Thyroid gland (tissue), 4 donors: ENCODE results near the gene DNAJA3. TPM values are rescaled to one million over a fixed set of nuclear protein-coding genes. Genes with fewer than 3 reads are reported as not detected.

ENCODE experiments used
- DNase-seq, 2 donors: peaks; one replicate each; pipeline ENCODE4 v3.0.0-alpha.2; 2019
- H3K27ac ChIP-seq, 3 donors: fragments of 200-600 bp; sonication (generic); 1 replicate in 2 of 3; 2 replicates in 1 of 3; pipeline ENCODE4 v1.5.1; 2016 to 2019; ENCODE audit warnings: mild to moderate bottlenecking in 1 of 3, moderate library complexity in 1 of 3
- H3K27me3 ChIP-seq: fragments of 200-600 bp; sonication (generic); one replicate; pipeline ENCODE4 v1.5.1; 2019
- H3K36me3 ChIP-seq, 2 donors: fragments of 200-600 bp; sonication (generic); one replicate each; pipeline ENCODE4 v1.5.1; 2016 to 2019
- H3K4me1 ChIP-seq, 2 donors: fragments of 200-600 bp; sonication (generic); one replicate each; pipeline ENCODE4 v1.5.1; 2017 to 2019
- H3K4me3 ChIP-seq, 3 donors: fragments of 200-600 bp; sonication (generic); replicated peaks in 1 of 3; 1 replicate in 2 of 3; 2 replicates in 1 of 3; pipeline ENCODE4 v1.5.1; 2016; ENCODE audit warnings: mild to moderate bottlenecking in 1 of 3
- H3K9me3 ChIP-seq: fragments of 200-600 bp; sonication (generic); one replicate; pipeline ENCODE4 v1.5.1; 2017
- CTCF ChIP-seq, 6 experiments: fragments of 200-600 bp in 3 of 6; fragments of 450-650 bp in 3 of 6; sonication (generic) in 3 of 6; IDR thresholded peaks; one replicate each; pipeline ENCODE4 v1.5.1; 2016 to 2019; ENCODE audit warnings: antibody characterized with exemption in 6 of 6, mild to moderate bottlenecking in 2 of 6, inconsistent platforms in 1 of 6, moderate library complexity in 1 of 6
- POLR2A ChIP-seq, 2 donors: fragments of 450-650 bp; IDR thresholded peaks; one replicate each; pipeline ENCODE4 v1.6.1; 2017; ENCODE audit warnings: antibody characterized with exemption in 2 of 2, mild to moderate bottlenecking in 2 of 2, moderate library complexity in 1 of 2
- WGBS, 2 donors: methylation state at CpG; one replicate each; pipeline ENCODE4 v1.1.5; 2017; 5-methylcytosine and 5-hydroxymethylcytosine counted together
- intact Hi-C: fragments of 100-400 bp; cut with DNase I; formaldehyde crosslinking; loops from one replicate; pipeline ENCODE4 v1.15.1; 2023
- total RNA-seq, 4 donors: library from RNA; depleted of rRNA; stranded (reverse); fragments of >200 nt; gene quantifications; one replicate each; pipeline ENCODE4 v1.2.3, GENCODE V29; 2016

Gene DNAJA3
- total RNA-seq, 4 donors from 2014 or later = 41.0 to 61.0 (median 51.0) TPM

GRCh38 chr16:4408323-4408690, 17.4 kb upstream of the DNAJA3 start:
- Histone ChIP-seq H3K27me3 (no peaks in the 10 kb centered on the region), H3K36me3 (peaks cover 22 to 29% of the 10 kb centered on the region in 2 donors), H3K4me3 (no peak overlapping the region), H3K27ac (no peak overlapping the region), H3K4me1 (no peaks in the 10 kb centered on the region), H3K9me3 (no peaks in the 10 kb centered on the region)
- intact Hi-C loops = no loop called here
- TF ChIP-seq CTCF (IDR thresholded peaks at IDR 0.05) (no peak), POLR2A (IDR thresholded peaks at IDR 0.05) (no peak)
- DNase-seq = no peak
- 91 to 96% methylated on average over 4 to 6 of the region's 10 CpGs for WGBS, 2 donors

GRCh38 chr16:4409081-4409932, 16.4 kb upstream of the DNAJA3 start:
- WGBS, 2 donors = 92 to 95% methylated on average over 14 to 18 of the region's 19 CpGs
- DNase-seq = no peak
- H3K4me1 ChIP-seq = no peaks in the 10 kb centered on the region
- H3K4me3 ChIP-seq = no peak overlapping the region
- H3K9me3 ChIP-seq = no peaks in the 10 kb centered on the region
- H3K36me3 ChIP-seq = peaks cover 22 to 29% of the 10 kb centered on the region in 2 donors
- intact Hi-C loops = no loop called here
- no peak overlapping the region for H3K27ac ChIP-seq
- H3K27me3 ChIP-seq = no peaks in the 10 kb centered on the region
- no peak for TF ChIP-seq CTCF (IDR thresholded peaks at IDR 0.05)
- TF ChIP-seq POLR2A (IDR thresholded peaks at IDR 0.05) = no peak

GRCh38 chr16:4410335-4411075, 15.2 kb upstream of the DNAJA3 start:
- no peak for TF ChIP-seq CTCF (IDR thresholded peaks at IDR 0.05)
- no peak for TF ChIP-seq POLR2A (IDR thresholded peaks at IDR 0.05)
- H3K36me3 ChIP-seq = peaks cover 22 to 25% of the 10 kb centered on the region in 2 donors
- H3K27ac ChIP-seq = no peak overlapping the region
- H3K4me1 ChIP-seq = peaks cover 4 to 8% of the 10 kb centered on the region in 2 donors
- no peak for DNase-seq
- no peak overlapping the region for H3K4me3 ChIP-seq
- no peaks in the 10 kb centered on the region for H3K9me3 ChIP-seq
- intact Hi-C loops = no loop called here
- 86 to 87% methylated on average over 15 of the region's 15 CpGs for WGBS, 2 donors
- no peaks in the 10 kb centered on the region for H3K27me3 ChIP-seq

GRCh38 chr16:4411684-4412083, 14.0 kb upstream of the DNAJA3 start:
- H3K27me3 ChIP-seq = no peaks in the 10 kb centered on the region
- H3K9me3 ChIP-seq = no peaks in the 10 kb centered on the region
- H3K4me3 ChIP-seq = no peak overlapping the region
- peaks cover 16 to 17% of the 10 kb centered on the region in 2 donors for H3K36me3 ChIP-seq
- 75 to 83% methylated on average over 9 to 14 of the region's 16 CpGs for WGBS, 2 donors
- H3K4me1 ChIP-seq = peaks cover 5 to 9% of the 10 kb centered on the region in 2 donors
- intact Hi-C loops = no loop called here
- no peak for DNase-seq
- TF ChIP-seq POLR2A (IDR thresholded peaks at IDR 0.05) (no peak), CTCF (IDR thresholded peaks at IDR 0.05) (no peak)
- no peak overlapping the region for H3K27ac ChIP-seq

GRCh38 chr16:4412159-4412558, 13.5 kb upstream of the DNAJA3 start:
- Histone ChIP-seq H3K27me3 (no peaks in the 10 kb centered on the region), H3K4me3 (no peak overlapping the region), H3K4me1 (peaks cover 10 to 13% of the 10 kb centered on the region in 2 donors), H3K36me3 (peaks cover 12 to 14% of the 10 kb centered on the region in 2 donors), H3K9me3 (no peaks in the 10 kb centered on the region), H3K27ac (no peak overlapping the region)
- WGBS, 2 donors = 87 to 94% methylated on average over 3 to 7 of the region's 8 CpGs
- intact Hi-C loops = no loop called here
- no peak for TF ChIP-seq CTCF (IDR thresholded peaks at IDR 0.05)
- TF ChIP-seq POLR2A (IDR thresholded peaks at IDR 0.05) = no peak
- no peak for DNase-seq
